ENCODE results near the gene RPP38. TPM values are rescaled to one million over a fixed set of nuclear protein-coding genes. Genes with fewer than 3 reads are reported as not detected.

Gene RPP38
- total and polyA plus RNA-seq, 2 of the 13 experiments (the other 11 are each of a cell fraction or from before 2014, with no cell fraction given), result 11.7 to 16.4 TPM

- TF ChIP-seq ZNF512B (CRISPR knock-in tag; IDR thresholded peaks at IDR 0.05; ENCODE audit: borderline replicate concordance) (no peak), RBM39 (IDR thresholded peaks at IDR 0.05; ENCODE audit: low read depth, low read length, poor library complexity, severe bottlenecking) (no peak), SRSF9 (IDR thresholded peaks at IDR 0.05; ENCODE audit: borderline replicate concordance, insufficient read depth, low read depth, low read length, poor library complexity, severe bottlenecking) (no peak)
Observed at GRCh38 chr10:15091418-15091817, 5.7 kb upstream of the RPP38 start (continued).

- Histone ChIP-seq H3K9me3 (ENCODE audit: low read length) (no peaks in the 10 kb centered on the region), H3K4me1 (ENCODE audit: insufficient read depth, low read length) (peaks cover 8% of the 10 kb centered on the region), H3K36me3 (replicated peaks in 1 of 2; ENCODE audit: control insufficient read depth in 1 of 2, insufficient read depth in 2 of 2, low read length in 2 of 2) (no peaks in the 10 kb centered on the region), H3K9ac (ENCODE audit: insufficient read depth, low read depth, low read length) (no peak overlapping the region), H3K4me2 (ENCODE audit: low read depth, low read length) (no peak overlapping the region), H3K79me2 (ENCODE audit: insufficient read depth, low read length) (peaks cover 4% of the 10 kb centered on the region), H3K27ac (ENCODE audit: extremely low read length, insufficient read depth, low read length) (no peak overlapping the region), H2AFZ (ENCODE audit: low read length) (no peak overlapping the region), H4K20me1 (ENCODE audit: insufficient read depth, low read length) (no peaks in the 10 kb centered on the region), H3K27me3 (ENCODE audit: control insufficient read depth in 1 of 2, insufficient read depth in 2 of 2, low read length in 2 of 2) (no peaks in the 10 kb centered on the region; a peak in 1 of 5 replicates), H3K4me3 (replicated peaks in 1 of 3; ENCODE audit: insufficient read depth in 1 of 3, low read depth in 2 of 3, low read length in 3 of 3) (no peak overlapping the region)
- no peak for ATAC-seq
- in situ Hi-C loops (cut with HindIII; ENCODE audit: extremely low pct_ligation_motif_present, low pct_unique_long_range_greater_than_20kb), result no loop called here
- ChIA-PET CTCF (ENCODE audit: low intra/inter-chr PET ratio, low total read pairs) (no interaction called here), POLR2A (no interaction called here)
- no peak for DNase-seq (ENCODE audit: low spot score)
- TF ChIP-seq ZBTB40 (IDR thresholded peaks at IDR 0.05) (peak; percentile 78), ZBTB40 (CRISPR knock-in tag; IDR thresholded peaks at IDR 0.05) (peak; percentile 66; the same call in 1 of the 2 replicates), ZFY (CRISPR knock-in tag; IDR thresholded peaks at IDR 0.05) (no peak)
- no TSS peak for BruUV-seq (replicated peaks)
- 68% methylated on average over 15 of the region's 16 CpGs for WGBS (ENCODE audit: low lambda C conversion rate)
- FAIRE-seq, result no peak
- intact Hi-C loops (cut with micrococcal nuclease; ENCODE audit: unreplicated experiment), result no loop called here
Observed at GRCh38 chr10:15092855-15093408, 4.2 kb upstream of the RPP38 start.
